ENCODE measurements around the gene CDKL1. TPM values are rescaled to one million over a fixed set of nuclear protein-coding genes. Genes with fewer than 3 reads are reported as not detected.

Gene CDKL1
- total and polyA plus RNA-seq, 2 donors (not counting 1 experiment from before 2014, with no cell fraction given), result 18.5 to 22.8 TPM

- no peaks in the 10 kb centered on the region for H3K36me3 ChIP-seq (ENCODE audit: control insufficient read depth, insufficient read depth, low read length)
- H3K4me1 ChIP-seq (ENCODE audit: control insufficient read depth, extremely low read depth, insufficient read depth, low read length), result no peaks in the 10 kb centered on the region
- H3K9ac ChIP-seq (ENCODE audit: insufficient read depth, low read length), result no peak overlapping the region
- no peak overlapping the region for H2AFZ ChIP-seq (ENCODE audit: low read length)
- no peak for DNase-seq (ENCODE audit: low read depth in 2 of 2)
- no peaks in the 10 kb centered on the region for H3K79me2 ChIP-seq (ENCODE audit: control insufficient read depth, insufficient read depth, low read length)
- no peaks in the 10 kb centered on the region for H4K20me1 ChIP-seq (ENCODE audit: control insufficient read depth, extremely low read depth, insufficient read depth, low read length)
- no peak overlapping the region for H3K4me2 ChIP-seq (ENCODE audit: extremely low read depth, insufficient read depth, low read length)
- no peak overlapping the region for H3K27ac ChIP-seq (ENCODE audit: insufficient read depth, low read length)
- no peaks in the 10 kb centered on the region for H3K9me3 ChIP-seq (ENCODE audit: control insufficient read depth, insufficient read depth, low read depth, low read length)
- no peak overlapping the region for H3K4me3 ChIP-seq (replicated peaks in 1 of 4; ENCODE audit: control extremely low read depth in 1 of 4, insufficient read depth in 1 of 4, low read depth in 3 of 4, low read length in 4 of 4)
- no peaks in the 10 kb centered on the region for H3K27me3 ChIP-seq (ENCODE audit: control insufficient read depth, insufficient read depth, low read length)
- TF ChIP-seq CTCF (conservative IDR thresholded peaks at IDR 0.05 in 1 of 2, IDR thresholded peaks at IDR 0.05 in 1 of 2; ENCODE audit: low read depth in 1 of 2, low read length in 2 of 2), result no peak
- no peak for TF ChIP-seq EZH2 (IDR thresholded peaks at IDR 0.05; ENCODE audit: low read length, missing control alignments)
These were observed 108.5 kb downstream of the CDKL1 start for GRCh38 chr14:50288146-50288545.

- H3K4me1 ChIP-seq (ENCODE audit: control insufficient read depth, extremely low read depth, insufficient read depth, low read length), result no peaks in the 10 kb centered on the region
- H3K27me3 ChIP-seq (ENCODE audit: control insufficient read depth, insufficient read depth, low read length), result no peaks in the 10 kb centered on the region
These were observed 110.8 kb downstream of the CDKL1 start for GRCh38 chr14:50285861-50286260.

More at GRCh38 chr14:50285861-50286260, 110.8 kb downstream of the CDKL1 start:
- no peak for DNase-seq (ENCODE audit: low read depth in 2 of 2)
- Histone ChIP-seq H3K36me3 (ENCODE audit: control insufficient read depth, insufficient read depth, low read length) (no peaks in the 10 kb centered on the region), H2AFZ (ENCODE audit: low read length) (no peak overlapping the region), H3K4me3 (replicated peaks in 1 of 4; ENCODE audit: control extremely low read depth in 1 of 4, insufficient read depth in 1 of 4, low read depth in 3 of 4, low read length in 4 of 4) (no peak overlapping the region), H3K27ac (ENCODE audit: insufficient read depth, low read length) (no peak overlapping the region), H3K9me3 (ENCODE audit: control insufficient read depth, insufficient read depth, low read depth, low read length) (no peaks in the 10 kb centered on the region), H3K79me2 (ENCODE audit: control insufficient read depth, insufficient read depth, low read length) (no peaks in the 10 kb centered on the region), H3K9ac (ENCODE audit: insufficient read depth, low read length) (no peak overlapping the region), H3K4me2 (ENCODE audit: extremely low read depth, insufficient read depth, low read length) (no peak overlapping the region), H4K20me1 (ENCODE audit: control insufficient read depth, extremely low read depth, insufficient read depth, low read length) (no peaks in the 10 kb centered on the region)
- no peak for TF ChIP-seq EZH2 (IDR thresholded peaks at IDR 0.05; ENCODE audit: low read length, missing control alignments)
- no peak for TF ChIP-seq CTCF (conservative IDR thresholded peaks at IDR 0.05 in 1 of 2, IDR thresholded peaks at IDR 0.05 in 1 of 2; ENCODE audit: low read depth in 1 of 2, low read length in 2 of 2)

Other genes starting within 250 kb of the CDKL1 start
- gene SOS2, start 165.3 kb downstream of the CDKL1 start, total RNA-seq, result 19.5 and 23.8 TPM in 2 replicates
- gene SOS2, start 165.3 kb downstream of the CDKL1 start, polyA plus RNA-seq, result 11.9 and 16.1 TPM in 2 replicates
- gene L2HGDH, start 84.7 kb downstream of the CDKL1 start, total RNA-seq, result 3.1 and 3.8 TPM in 2 replicates
- 3.0 and 3.9 TPM in 2 replicates for gene L2HGDH, start 84.7 kb downstream of the CDKL1 start, polyA plus RNA-seq
- gene DMAC2L, start 84.6 kb downstream of the CDKL1 start, total RNA-seq, result 3.1 and 4.8 TPM in 2 replicates
- gene DMAC2L, start 84.6 kb downstream of the CDKL1 start, polyA plus RNA-seq, result 12.9 and 17.6 TPM in 2 replicates
- gene MAP4K5, start 135.7 kb upstream of the CDKL1 start, total RNA-seq, result 40.6 and 41.1 TPM in 2 replicates
- 26.3 and 39.4 TPM in 2 replicates for gene MAP4K5, start 135.7 kb upstream of the CDKL1 start, polyA plus RNA-seq
- gene ATL1, start 163.3 kb upstream of the CDKL1 start, total RNA-seq, result 6.9 and 16.2 TPM in 2 replicates
- gene ATL1, start 163.3 kb upstream of the CDKL1 start, polyA plus RNA-seq, result 14.3 and 14.9 TPM in 2 replicates